Measurements from ENCODE around the gene NAB2.

DNA sequence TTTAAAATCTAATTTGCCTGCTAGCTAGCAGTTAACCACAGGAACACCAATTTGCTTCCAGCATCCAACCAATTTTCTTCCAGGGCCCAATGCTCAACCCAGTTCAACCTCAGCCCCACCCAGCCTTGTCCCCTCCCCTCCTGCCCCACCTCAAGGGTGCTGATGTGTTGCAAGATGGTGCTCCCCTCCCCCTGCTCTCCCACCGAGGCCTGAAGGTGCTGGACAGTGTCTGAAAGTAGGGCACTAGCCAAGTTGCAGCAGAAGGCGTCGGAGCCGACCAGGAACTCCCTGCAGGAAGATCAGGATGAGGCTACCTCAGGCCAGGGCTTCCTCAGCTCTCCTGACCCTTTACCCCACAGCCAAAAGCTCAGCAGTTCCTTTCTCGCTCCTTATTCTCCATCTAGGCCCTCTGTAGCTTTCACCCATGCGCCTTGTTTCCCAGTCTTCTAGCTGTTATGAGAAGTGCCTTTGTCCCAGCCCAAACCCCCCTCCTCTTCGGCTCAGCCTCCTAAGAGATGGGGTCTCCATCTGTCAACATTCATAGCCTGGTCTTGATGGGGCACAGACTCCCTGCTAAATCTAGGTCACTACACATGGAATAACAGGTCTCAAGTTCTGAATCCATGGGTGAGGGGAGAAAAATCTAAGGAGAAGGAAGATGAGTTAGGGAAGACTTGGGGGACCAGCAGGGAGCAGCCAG, 18.7 kb downstream of the NAB2 start:
- TF ChIP-seq, protein P1, sequence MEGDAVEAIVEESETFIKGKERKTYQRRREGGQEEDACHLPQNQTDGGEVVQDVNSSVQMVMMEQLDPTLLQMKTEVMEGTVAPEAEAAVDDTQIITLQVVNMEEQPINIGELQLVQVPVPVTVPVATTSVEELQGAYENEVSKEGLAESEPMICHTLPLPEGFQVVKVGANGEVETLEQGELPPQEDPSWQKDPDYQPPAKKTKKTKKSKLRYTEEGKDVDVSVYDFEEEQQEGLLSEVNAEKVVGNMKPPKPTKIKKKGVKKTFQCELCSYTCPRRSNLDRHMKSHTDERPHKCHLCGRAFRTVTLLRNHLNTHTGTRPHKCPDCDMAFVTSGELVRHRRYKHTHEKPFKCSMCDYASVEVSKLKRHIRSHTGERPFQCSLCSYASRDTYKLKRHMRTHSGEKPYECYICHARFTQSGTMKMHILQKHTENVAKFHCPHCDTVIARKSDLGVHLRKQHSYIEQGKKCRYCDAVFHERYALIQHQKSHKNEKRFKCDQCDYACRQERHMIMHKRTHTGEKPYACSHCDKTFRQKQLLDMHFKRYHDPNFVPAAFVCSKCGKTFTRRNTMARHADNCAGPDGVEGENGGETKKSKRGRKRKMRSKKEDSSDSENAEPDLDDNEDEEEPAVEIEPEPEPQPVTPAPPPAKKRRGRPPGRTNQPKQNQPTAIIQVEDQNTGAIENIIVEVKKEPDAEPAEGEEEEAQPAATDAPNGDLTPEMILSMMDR (IDR thresholded peaks at IDR 0.05 in 8 of 11, conservative IDR thresholded peaks at IDR 0.05 in 3 of 11), result no peak
- peak in 1 of 3 donors; percentile 19 for TF ChIP-seq POLR2AphosphoS5 (IDR thresholded peaks at IDR 0.05)

All from spleen (tissue), 7 donors.